Cardiac muscle cell (in vitro differentiated cells and primary cell): ENCODE measurements around the gene FBXO44. TPM values are rescaled to one million over a fixed set of nuclear protein-coding genes. Genes with fewer than 3 reads are reported as not detected.
A peak's percentile ranks its signal among the peaks of the same experiment; 100 is the strongest.

ENCODE experiments used
- DNase-seq, 2 donors: peaks; one replicate each; pipeline versions ENCODE4 v3.0.0 to v3.0.0-alpha.2; 2010 to 2017; ENCODE audit warnings: low read depth in 1 of 2, low spot score in 1 of 2
- H3K27ac ChIP-seq: fragments of 200-600 bp; sonication (generic); 2 replicates; pipeline ENCODE4 v1.5.1; 2016
- H3K27me3 ChIP-seq: fragments of 200-600 bp; sonication (generic); 2 replicates; pipeline ENCODE4 v1.6.0; 2016; ENCODE audit warnings: control low read depth
- H3K36me3 ChIP-seq: fragments of 200-600 bp; sonication (generic); 2 replicates; pipeline ENCODE4 v1.5.1; 2016; ENCODE audit warnings: control low read depth
- H3K4me1 ChIP-seq: fragments of 200-600 bp; sonication (generic); 2 replicates; pipeline ENCODE4 v1.8.1; 2017; ENCODE audit warnings: low read depth, mild to moderate bottlenecking, mixed run types
- H3K4me3 ChIP-seq: fragments of 200-600 bp; sonication (generic); 2 replicates; pipeline ENCODE4 v1.5.1; 2016; ENCODE audit warnings: mild to moderate bottlenecking
- H3K9me3 ChIP-seq: fragments of 200-600 bp; sonication (generic); 2 replicates; pipeline ENCODE4 v1.5.1; 2017; ENCODE audit warnings: low read depth, mild to moderate bottlenecking, control low read depth
- CTCF ChIP-seq: IDR thresholded peaks from 2 replicates; pipeline ENCODE4 v1.5.1; 2012; ENCODE audit warnings: low read depth, mild to moderate bottlenecking, low read length
- polyA plus RNA-seq: library from polyadenylated mRNA; unstranded; fragments of >200 nt; fragmentation: Nextera tagmentation; extraction: Ambion mirVana; gene quantifications from 2 replicates; pipeline ENCODE4 v1.2.1, GENCODE V29; 2016
- total RNA-seq: library from RNA; depleted of rRNA; stranded (reverse); fragments of >200 nt; gene quantifications from 2 replicates; pipeline ENCODE4 v1.2.3, GENCODE V29; 2016

The FBXO44 gene
- total and polyA plus RNA-seq, 2 experiments from 2014 or later = 43.6 to 58.8 TPM

GRCh38 chr1:11678442-11678841 is 23.8 kb downstream of the FBXO44 start:
- TF ChIP-seq CTCF = no peak
- no peak overlapping the region for H3K27ac ChIP-seq
- DNase-seq = no peak
- no peak overlapping the region for H3K4me3 ChIP-seq
- H3K9me3 ChIP-seq = no peaks in the 10 kb centered on the region
- H3K36me3 ChIP-seq = peaks cover 11% of the 10 kb centered on the region
- no peaks in the 10 kb centered on the region for H3K4me1 ChIP-seq
- no peaks in the 10 kb centered on the region for H3K27me3 ChIP-seq

DNA sequence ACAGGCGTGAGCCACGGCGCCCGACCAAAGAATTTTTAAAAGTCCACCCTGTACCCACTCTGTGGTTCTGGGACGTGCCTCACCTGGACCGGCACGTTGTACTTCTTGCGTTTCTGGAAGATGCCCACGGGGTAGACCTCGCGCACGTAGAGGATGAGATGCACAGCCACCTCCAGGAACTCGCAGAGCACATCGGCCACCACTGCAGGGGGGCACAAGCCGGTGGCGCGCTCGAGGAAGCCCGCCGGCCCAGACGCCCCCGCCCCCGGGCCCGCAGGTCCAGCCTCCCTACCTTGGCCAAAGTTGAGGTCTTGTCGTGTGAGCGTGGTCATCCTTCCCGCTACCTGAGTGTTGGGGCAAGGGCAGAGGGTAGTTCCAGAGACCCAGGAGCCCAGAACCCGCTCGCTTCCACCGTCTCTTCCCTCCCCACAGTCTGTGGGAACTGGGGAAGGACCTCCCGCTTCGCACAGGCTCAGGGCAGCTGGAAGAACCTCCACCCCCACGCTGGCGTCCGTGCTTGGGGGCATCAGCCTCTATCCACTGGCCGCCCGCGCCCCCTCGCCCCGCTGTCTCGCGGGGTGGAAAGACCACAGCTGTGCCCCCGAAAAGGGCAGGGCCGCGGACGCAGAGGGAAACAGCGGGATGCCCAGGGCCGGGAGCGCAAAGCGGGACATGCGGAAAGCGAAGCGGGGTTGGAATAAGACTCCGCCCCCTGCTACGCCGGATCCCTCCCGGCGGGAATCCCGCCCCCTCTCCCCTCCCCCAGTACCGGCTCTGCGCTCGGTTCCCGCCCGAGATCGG is 25.8 kb downstream of the FBXO44 start:
- Histone ChIP-seq H3K36me3 (no peaks in the 10 kb centered on the region), H3K9me3 (no peaks in the 10 kb centered on the region), H3K4me3 (peak overlapping the region; percentile 77), H3K27ac (no peak overlapping the region), H3K27me3 (no peaks in the 10 kb centered on the region), H3K4me1 (no peaks in the 10 kb centered on the region)
- no peak for TF ChIP-seq CTCF
- DNase-seq = peak in 1 of 2 donors; percentile 41

GRCh38 chr1:11681071-11681771 is 26.5 kb downstream of the FBXO44 start, which contains the start of gene MAD2L2:
Gene MAD2L2 (minus strand): TSS chr1:11681148. CDS start chr1:11680601, 547 bp downstream.
- Histone ChIP-seq H3K9me3 (no peaks in the 10 kb centered on the region), H3K4me1 (no peaks in the 10 kb centered on the region)
- peak; percentile 82 to 88 for DNase-seq

DNA sequence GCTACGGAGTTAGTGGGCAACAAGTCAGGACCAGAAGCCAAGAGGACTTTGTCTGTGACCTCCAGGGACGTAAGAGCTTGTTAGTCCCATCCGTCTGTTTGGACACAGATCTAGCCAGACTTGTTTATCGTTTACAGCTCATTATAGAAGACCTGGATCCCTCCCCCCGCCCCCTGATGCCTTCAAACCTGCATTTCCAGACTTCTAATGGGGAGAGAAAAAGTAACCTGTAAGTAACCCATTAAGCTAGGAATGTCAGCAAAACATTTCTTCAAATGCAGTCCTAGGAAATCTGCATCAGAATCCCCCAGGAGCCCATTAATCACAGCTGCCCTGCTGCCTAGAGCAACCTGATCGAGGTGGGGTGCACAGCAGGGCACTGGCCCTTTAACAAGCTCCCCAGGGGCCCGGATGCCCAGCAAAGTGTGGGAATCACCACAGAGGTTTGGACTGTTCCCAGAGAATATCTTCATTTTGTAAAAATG is 27.7 kb downstream of the FBXO44 start:
- TF ChIP-seq CTCF = no peak
- DNase-seq = no peak
- Histone ChIP-seq H3K9me3 (no peaks in the 10 kb centered on the region), H3K36me3 (no peaks in the 10 kb centered on the region), H3K4me3 (no peak overlapping the region), H3K27me3 (no peaks in the 10 kb centered on the region), H3K4me1 (no peaks in the 10 kb centered on the region), H3K27ac (no peak overlapping the region)

More at GRCh38 chr1:11681071-11681771, 26.5 kb downstream of the FBXO44 start, which contains the start of gene MAD2L2:
- Histone ChIP-seq H3K27ac (no peak within 1 kb of the TSS), H3K27me3 (no peaks in the 10 kb centered on the region), H3K36me3 (no peaks in the 10 kb centered on the region), H3K4me3 (peak within 1 kb of the TSS; percentile 77)
- no peak for TF ChIP-seq CTCF

DNA sequence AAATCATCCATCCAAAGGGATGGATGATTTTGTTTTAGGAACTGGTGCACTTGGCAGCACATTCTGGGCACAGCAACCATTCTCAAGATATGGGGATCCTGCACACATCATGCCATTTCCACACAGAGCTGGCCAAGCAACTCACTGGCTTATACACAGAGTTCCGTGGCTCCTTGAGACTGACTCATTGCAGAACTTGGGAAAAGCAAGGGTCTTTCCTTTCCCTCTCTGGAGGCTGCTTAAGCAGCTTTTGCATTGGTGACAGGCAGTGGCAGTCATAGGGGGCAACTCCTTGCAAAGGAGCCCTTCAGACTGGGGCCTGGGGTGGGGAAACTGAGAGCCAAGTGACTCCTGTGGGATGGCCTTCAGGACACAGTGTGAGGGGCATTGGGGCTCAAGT is 28.1 kb downstream of the FBXO44 start:
- H3K27me3 ChIP-seq = no peaks in the 10 kb centered on the region
- H3K9me3 ChIP-seq = no peaks in the 10 kb centered on the region
- no peak overlapping the region for H3K4me3 ChIP-seq
- no peaks in the 10 kb centered on the region for H3K4me1 ChIP-seq
- H3K36me3 ChIP-seq = no peaks in the 10 kb centered on the region
- no peak for DNase-seq
- H3K27ac ChIP-seq = no peak overlapping the region
- no peak for TF ChIP-seq CTCF
